Smooth muscle cell of bladder (primary cell): ENCODE results near the gene GABRG1. TPM values are rescaled to one million over a fixed set of nuclear protein-coding genes. Genes with fewer than 3 reads are reported as not detected.

Source experiments
- total RNA-seq: library from RNA; depleted of rRNA; stranded (reverse); fragments of >200 nt; gene quantifications from 2 replicates; pipeline ENCODE4 v1.2.3, GENCODE V29; 2014

Gene GABRG1
- not detected in 2 replicates for total RNA-seq

DNA sequence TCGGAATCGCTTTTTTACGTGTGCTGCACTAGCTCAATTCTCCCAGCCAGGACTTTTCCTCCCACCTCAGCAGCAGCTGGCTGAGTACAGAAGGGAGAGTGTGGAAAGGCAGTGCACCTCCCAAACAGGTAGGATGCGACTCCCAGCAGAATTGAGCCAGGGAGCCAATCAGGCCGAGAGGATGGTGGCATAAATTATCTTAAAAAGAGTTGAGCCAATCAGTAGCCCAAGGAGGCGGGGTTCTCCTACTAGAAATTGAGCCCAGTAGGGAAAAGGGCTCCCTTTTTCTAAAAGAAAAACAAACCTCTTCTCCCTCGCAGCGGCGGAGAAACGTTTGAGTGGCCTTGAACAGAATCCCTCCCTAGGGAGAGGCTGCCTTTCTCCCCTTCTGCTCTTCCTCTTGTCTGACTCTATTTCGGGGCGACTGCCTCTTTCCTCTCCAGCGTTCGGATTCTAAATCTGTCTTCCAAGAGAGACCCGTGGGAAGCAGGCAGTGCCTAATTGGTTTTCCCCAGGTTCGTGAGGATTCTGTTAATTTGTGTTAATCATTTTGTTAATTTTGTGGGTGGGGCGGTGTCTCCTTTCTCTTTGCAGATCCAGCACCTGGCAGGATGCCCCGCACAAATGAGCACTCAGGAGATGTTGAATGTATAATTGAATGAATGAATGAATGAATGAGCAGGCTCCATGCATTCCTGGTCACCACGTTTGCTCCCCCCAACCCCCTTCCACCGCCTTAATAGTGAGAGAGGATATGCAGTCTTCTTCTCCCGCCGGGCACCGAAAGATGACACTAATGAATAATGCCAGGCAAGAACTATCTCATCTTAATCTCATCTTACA, at the start of gene GABRG1:
Gene GABRG1, minus strand, starts transcription at position 142 of the 843 bp plus-strand sequence. Its CDS starts 141 bp downstream, at position 1.

